Measurements from ENCODE around the gene SETD1A.

Gene SETD1A

DNA sequence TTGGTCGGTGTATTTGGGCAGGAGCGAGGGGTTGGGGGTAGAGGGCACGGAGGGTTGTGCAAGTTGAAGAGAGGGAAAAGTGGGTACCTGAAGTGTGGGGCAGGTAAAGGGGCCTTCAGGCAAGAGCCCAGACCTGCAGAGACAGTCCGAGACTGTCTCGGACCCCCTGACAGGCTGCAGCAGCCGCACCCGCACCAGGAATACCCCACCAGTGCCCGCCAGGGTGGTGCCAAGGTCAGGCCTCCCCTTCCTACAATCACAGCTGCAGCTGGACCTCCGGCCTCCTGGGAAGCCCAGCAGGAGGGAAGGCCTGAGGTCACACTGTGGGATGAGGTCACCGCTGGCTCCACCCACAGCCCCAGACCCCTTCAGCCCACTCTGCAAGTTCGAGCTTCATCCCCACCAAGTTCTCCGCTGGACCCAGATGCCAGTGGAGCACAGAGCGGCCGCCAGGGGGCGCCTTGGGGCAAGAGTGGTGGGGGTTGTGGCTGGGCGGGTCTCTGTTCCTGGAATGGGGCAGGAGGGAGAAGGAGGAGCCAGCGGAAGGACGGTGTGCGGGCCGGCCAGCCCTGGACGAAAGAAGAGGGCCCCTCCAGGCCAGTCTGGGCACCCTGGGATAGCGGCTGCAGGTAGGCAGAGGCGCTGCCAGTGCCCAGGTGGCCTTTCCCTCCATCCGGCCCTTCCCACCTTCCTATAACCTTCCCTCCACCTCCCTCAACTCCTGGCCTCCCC is 27.3 kb downstream of the SETD1A start, which contains the start of gene HSD3B7:
Gene HSD3B7, plus strand, starts transcription at position 539 of the 732 bp plus-strand sequence. CDS start 452 bp downstream, outside the sequence.
- Mint-ChIP-seq H3K4me3 (no peak within 1 kb of the TSS), H3K27ac (no peak within 1 kb of the TSS), H3K27me3 (no peaks in the 10 kb centered on the region), H3K9me3 (no peaks in the 10 kb centered on the region), H3K4me1 (ENCODE audit: low read depth in 2 of 2) (peaks cover 2 to 5% of the 10 kb centered on the region in 2 donors), H3K36me3 (ENCODE audit: insufficient read depth) (peaks cover 14% of the 10 kb centered on the region)
- DNase-seq (peak; percentile 77 to 82 (median 78)), ATAC-seq (replicated peaks) (peak; percentile 81)

DNA sequence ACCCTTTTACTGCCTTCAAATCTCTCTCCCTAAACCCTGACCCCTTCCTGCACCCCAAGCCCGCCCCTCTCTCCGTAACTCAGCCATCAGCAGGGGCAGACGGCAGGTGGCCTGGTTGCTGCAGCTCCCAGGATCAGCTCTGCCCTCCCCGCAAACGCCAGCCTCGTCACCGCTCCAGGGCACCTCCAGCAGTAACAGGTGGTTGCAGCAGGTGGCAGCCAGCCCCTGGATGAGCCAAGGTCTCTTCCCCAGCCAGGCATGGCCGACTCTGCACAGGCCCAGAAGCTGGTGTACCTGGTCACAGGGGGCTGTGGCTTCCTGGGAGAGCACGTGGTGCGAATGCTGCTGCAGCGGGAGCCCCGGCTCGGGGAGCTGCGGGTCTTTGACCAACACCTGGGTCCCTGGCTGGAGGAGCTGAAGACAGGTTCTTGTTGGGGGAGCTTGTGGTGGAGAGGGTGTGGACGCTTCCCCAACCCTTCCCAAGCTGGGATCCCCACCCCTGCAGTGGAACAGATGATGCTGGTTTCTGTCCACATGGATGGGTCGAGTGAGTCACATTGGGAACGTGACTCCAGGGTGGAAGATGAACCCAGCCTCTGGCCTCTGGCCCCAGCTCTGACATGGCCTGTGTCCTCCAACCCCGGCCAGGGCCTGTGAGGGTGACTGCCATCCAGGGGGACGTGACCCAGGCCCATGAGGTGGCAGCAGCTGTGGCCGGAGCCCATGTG is 28.0 kb downstream of the SETD1A start:
- H3K4me1 Mint-ChIP-seq (ENCODE audit: low read depth in 2 of 2), result peaks cover 2 to 5% of the 10 kb centered on the region in 2 donors
- H3K9me3 Mint-ChIP-seq, result no peaks in the 10 kb centered on the region
- no peak for ATAC-seq (replicated peaks)
- no peaks in the 10 kb centered on the region for H3K27me3 Mint-ChIP-seq
- peaks cover 9% of the 10 kb centered on the region for H3K36me3 Mint-ChIP-seq (ENCODE audit: insufficient read depth)
- no peak for DNase-seq
- H3K4me3 Mint-ChIP-seq, result no peak overlapping the region
- no peak overlapping the region for H3K27ac Mint-ChIP-seq

DNA sequence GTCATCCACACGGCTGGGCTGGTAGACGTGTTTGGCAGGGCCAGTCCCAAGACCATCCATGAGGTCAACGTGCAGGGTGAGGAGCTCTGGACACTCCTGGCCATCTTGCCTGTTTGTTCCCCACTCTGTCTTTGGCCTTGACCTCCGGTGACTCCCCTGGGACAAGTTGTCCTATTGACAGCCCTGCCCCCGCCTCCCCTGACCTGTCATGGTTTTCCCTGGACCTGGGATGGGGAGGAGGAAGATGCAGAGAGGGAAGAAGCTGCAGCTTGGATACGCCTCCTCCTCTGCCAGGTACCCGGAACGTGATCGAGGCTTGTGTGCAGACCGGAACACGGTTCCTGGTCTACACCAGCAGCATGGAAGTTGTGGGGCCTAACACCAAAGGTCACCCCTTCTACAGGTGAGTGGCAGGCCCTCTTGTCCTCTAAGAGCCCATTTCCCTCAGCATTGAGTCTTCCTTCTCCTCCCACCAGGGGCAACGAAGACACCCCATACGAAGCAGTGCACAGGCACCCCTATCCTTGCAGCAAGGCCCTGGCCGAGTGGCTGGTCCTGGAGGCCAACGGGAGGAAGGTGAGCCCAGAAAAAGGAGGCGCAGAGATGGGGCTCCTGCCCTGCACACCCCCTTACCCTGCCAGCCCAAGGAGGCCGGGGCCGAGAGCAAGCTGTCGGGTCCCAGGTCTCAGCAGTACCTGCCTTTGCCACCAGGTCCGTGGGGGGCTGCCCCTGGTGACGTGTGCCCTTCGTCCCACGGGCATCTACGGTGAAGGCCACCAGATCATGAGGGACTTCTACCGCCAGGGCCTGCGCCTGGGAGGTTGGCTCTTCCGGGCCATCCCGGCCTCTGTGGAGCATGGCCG is 28.8 kb downstream of the SETD1A start:
- H3K9me3 Mint-ChIP-seq, result no peaks in the 10 kb centered on the region
- no peak overlapping the region for H3K27ac Mint-ChIP-seq

DNA sequence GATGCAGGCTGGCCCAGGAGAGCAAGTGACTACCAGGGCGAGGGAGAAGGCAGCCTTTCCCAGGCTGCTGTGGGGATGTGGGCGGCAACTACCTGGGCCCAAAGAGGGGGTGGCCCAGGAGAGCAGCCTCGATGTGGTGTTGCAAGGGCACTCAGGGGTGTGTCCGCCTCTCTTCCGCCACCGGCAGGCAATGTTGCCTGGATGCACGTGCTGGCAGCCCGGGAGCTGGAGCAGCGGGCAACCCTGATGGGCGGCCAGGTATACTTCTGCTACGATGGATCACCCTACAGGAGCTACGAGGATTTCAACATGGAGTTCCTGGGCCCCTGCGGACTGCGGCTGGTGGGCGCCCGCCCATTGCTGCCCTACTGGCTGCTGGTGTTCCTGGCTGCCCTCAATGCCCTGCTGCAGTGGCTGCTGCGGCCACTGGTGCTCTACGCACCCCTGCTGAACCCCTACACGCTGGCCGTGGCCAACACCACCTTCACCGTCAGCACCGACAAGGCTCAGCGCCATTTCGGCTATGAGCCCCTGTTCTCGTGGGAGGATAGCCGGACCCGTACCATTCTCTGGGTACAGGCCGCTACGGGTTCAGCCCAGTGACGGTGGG is 30.1 kb downstream of the SETD1A start:
- no peak overlapping the region for H3K27ac Mint-ChIP-seq
- H3K9me3 Mint-ChIP-seq, result no peaks in the 10 kb centered on the region
- H3K4me1 Mint-ChIP-seq (ENCODE audit: low read depth in 2 of 2), result peaks cover 2 to 5% of the 10 kb centered on the region in 2 donors
- DNase-seq, result no peak
- H3K4me3 Mint-ChIP-seq, result no peak overlapping the region
- no peak for ATAC-seq (replicated peaks)
- no peaks in the 10 kb centered on the region for H3K27me3 Mint-ChIP-seq
- H3K36me3 Mint-ChIP-seq (ENCODE audit: insufficient read depth), result peaks cover 10% of the 10 kb centered on the region

More for the DNA sequence above, 28.8 kb downstream of the SETD1A start:
- no peak for ATAC-seq (replicated peaks)
- Mint-ChIP-seq H3K27me3 (no peaks in the 10 kb centered on the region), H3K4me1 (ENCODE audit: low read depth in 2 of 2) (peaks cover 2 to 5% of the 10 kb centered on the region in 2 donors), H3K4me3 (no peak overlapping the region), H3K36me3 (ENCODE audit: insufficient read depth) (peaks cover 14% of the 10 kb centered on the region)
- DNase-seq, result no peak

DNA sequence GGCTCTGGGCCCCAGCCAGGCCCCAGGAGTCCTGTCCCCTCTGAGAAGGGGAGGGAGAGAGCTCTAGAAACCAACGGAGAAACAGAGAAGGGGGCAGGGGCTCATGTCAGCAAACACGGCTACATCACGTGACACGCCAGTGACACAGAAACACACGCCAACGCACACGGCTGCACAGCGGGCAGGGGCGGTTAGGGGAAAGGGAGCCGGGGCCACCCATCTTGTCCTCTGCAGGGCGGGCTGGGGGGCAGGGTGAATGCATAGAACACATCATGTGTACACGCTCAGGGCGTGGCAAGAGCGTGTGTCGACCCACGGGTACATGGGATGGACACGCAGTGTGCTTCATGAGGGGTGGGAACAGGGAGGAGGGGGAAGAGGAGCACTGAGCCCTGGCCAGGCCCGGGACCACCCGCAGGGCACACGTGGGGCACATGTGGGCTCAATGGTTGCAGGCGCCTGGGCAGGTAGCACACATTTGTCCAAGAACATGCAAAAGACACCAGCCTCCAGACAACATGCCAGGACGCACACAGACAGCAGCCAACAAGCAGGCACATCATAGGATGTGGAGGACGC is 32.0 kb downstream of the SETD1A start:
- Mint-ChIP-seq H3K36me3 (ENCODE audit: insufficient read depth) (peaks cover 5% of the 10 kb centered on the region), H3K4me1 (ENCODE audit: low read depth in 2 of 2) (peaks cover 0 to 2% of the 10 kb centered on the region in 2 donors), H3K9me3 (no peaks in the 10 kb centered on the region), H3K27me3 (no peaks in the 10 kb centered on the region), H3K4me3 (no peak overlapping the region), H3K27ac (no peak overlapping the region)
- no peak for ATAC-seq (replicated peaks)
- DNase-seq, result no peak

DNA sequence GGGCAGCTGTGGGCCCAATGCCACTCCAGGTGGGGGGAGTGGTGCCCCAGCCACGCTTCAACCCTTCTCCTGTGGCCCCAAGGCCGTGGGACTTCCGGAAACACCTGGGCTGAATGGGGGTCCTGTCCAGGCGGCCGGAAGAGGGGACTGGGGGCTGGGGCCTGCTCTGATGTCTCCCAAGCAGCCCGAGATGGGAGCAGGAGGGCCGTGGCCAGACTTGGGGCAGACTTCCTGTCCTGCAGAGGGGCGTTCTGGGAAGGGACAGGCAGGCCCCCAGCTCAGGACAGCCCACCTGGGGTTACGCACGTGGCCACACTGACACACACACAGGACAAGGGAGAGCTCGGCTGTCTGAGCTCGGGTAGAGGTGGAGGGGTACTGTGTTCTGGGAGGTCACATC is 32.6 kb downstream of the SETD1A start:
- peaks cover 0 to 2% of the 10 kb centered on the region in 2 donors for H3K4me1 Mint-ChIP-seq (ENCODE audit: low read depth in 2 of 2)

DNA sequence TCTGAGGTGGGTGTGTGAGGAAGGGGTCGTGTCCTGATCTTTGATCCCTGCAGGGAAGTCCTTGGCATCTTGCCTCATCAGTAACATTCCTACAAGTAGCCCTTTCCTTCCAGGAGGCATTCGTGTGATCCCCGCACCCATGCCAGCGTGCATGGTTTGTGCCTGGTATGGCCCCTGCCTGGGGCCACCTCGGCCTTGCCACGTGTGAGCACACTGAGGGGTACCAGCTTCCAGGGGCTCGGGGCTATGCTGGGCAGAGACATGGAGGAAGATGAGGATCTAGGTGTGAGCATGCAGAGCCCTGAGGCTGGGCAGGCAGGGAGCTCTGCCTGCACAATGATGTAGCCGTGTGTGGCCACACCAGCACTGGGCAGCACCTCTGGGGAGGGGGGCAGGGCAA is 33.5 kb downstream of the SETD1A start:
- Mint-ChIP-seq H3K4me3 (no peak overlapping the region), H3K36me3 (ENCODE audit: insufficient read depth) (peaks cover 8% of the 10 kb centered on the region), H3K9me3 (no peaks in the 10 kb centered on the region), H3K27me3 (no peaks in the 10 kb centered on the region), H3K27ac (no peak overlapping the region), H3K4me1 (ENCODE audit: low read depth in 2 of 2) (no peaks in the 10 kb centered on the region)
- ATAC-seq (replicated peaks) (no peak), DNase-seq (no peak)

More for the DNA sequence above, 32.6 kb downstream of the SETD1A start:
- no peak for DNase-seq
- H3K4me3 Mint-ChIP-seq, result no peak overlapping the region
- H3K27ac Mint-ChIP-seq, result no peak overlapping the region
- no peak for ATAC-seq (replicated peaks)
- no peaks in the 10 kb centered on the region for H3K9me3 Mint-ChIP-seq
- no peaks in the 10 kb centered on the region for H3K27me3 Mint-ChIP-seq
- H3K36me3 Mint-ChIP-seq (ENCODE audit: insufficient read depth), result peaks cover 6% of the 10 kb centered on the region

DNA sequence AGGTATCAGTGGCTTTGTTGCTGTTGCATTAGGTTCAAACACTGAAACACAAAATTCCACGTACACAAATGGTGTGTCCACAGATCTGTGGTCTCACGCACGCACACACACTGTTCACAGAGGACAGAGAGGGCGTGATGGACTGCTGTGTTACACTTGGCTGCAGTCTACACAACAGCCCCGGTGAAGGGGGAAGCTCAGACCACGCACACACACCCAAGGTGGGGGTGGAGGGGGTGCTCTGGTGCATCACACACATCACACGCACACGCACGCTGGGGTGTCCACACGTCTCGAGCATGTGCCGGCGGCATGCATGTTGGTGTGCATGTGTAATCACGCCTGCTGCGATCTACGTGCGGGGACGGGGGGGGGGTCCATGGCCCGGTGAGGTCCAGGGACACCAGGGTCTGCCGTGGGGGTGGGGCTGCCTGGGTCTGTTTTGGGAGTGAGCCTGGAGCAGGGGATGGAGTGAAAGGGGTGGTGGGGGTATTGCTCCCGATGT is 34.8 kb downstream of the SETD1A start:
- no peak for ATAC-seq (replicated peaks)
- no peak for DNase-seq
- Mint-ChIP-seq H3K27ac (no peak overlapping the region), H3K27me3 (no peaks in the 10 kb centered on the region), H3K4me1 (ENCODE audit: low read depth in 2 of 2) (peaks cover 4 to 7% of the 10 kb centered on the region in 2 donors), H3K9me3 (no peaks in the 10 kb centered on the region), H3K4me3 (no peak overlapping the region), H3K36me3 (ENCODE audit: insufficient read depth) (peaks cover 8% of the 10 kb centered on the region)

DNA sequence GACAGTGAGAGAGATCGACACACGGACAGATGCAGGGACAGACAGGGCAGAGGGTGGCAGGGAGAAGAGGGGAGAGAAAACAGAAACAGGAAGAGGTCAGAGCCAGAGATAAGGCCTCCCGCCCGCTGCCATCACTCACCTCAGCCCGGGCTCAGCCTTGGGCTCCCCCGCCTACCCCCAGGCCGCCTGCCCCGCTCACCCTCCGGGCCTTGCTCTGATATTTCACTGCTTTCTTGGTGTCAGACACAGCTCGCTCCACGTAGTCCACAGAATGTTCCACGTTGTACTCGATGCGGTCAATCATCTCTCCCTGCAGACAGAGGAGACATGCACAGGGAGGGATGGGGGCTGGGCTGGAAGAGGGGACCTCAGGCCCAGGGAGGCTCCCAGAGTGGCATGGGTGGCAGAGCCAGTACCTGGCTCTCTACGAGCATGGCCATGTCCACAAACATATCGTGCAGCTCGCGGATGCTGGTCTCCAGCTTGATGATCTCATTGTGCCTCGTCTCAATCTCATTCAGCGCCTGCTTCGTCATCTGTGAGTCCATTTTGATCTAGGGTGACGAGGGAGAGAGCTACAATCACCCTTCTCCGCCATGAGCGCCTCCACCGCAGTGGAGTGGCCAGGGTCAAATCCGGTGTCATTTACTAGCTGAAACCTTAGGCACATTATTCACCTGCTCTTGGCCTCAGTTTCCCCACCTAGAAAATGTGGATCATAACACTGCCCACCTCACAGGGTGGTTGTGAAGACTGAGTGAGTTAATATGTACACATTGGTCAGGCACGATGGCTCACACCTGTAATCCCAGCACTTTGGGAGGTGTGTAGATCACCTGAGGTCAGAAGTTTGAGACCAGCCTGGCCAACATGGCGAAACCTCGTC is 35.6 kb downstream of the SETD1A start:
- no peak overlapping the region for H3K4me3 Mint-ChIP-seq
- peaks cover 8% of the 10 kb centered on the region for H3K36me3 Mint-ChIP-seq (ENCODE audit: insufficient read depth)
- H3K27ac Mint-ChIP-seq, result no peak overlapping the region
- DNase-seq, result no peak
- no peaks in the 10 kb centered on the region for H3K27me3 Mint-ChIP-seq
- no peaks in the 10 kb centered on the region for H3K9me3 Mint-ChIP-seq
- peaks cover 4 to 7% of the 10 kb centered on the region in 2 donors for H3K4me1 Mint-ChIP-seq (ENCODE audit: low read depth in 2 of 2)
- ATAC-seq (replicated peaks), result no peak

DNA sequence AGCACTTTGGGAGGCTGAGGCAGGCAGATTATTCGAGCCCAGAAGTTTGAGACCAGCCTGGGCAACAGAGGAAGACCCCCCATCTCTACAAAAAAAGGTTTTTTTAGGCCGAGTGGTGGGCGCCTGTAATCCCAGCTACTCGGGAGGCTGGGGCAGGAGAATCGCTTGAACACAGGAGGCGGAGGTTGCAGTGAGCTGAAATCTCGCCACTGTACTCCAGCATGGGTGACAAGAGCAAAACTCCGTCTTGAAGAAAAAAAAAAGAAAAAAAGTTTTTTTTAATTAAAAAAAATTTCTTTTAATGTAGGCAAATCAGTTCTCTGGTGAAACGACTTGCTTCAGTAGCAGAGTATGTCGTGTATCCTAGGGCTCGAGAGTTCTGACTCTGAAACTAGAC is 38.4 kb downstream of the SETD1A start:
- no peak for ATAC-seq (replicated peaks)
- H3K27me3 Mint-ChIP-seq, result no peaks in the 10 kb centered on the region
- peaks cover 8% of the 10 kb centered on the region for H3K36me3 Mint-ChIP-seq (ENCODE audit: insufficient read depth)
- H3K9me3 Mint-ChIP-seq, result no peaks in the 10 kb centered on the region
- no peak for DNase-seq
- peak overlapping the region; percentile 77 to 81 for H3K4me3 Mint-ChIP-seq
- H3K4me1 Mint-ChIP-seq (ENCODE audit: low read depth in 2 of 2), result peaks cover 4 to 7% of the 10 kb centered on the region in 2 donors
- no peak overlapping the region for H3K27ac Mint-ChIP-seq

DNA sequence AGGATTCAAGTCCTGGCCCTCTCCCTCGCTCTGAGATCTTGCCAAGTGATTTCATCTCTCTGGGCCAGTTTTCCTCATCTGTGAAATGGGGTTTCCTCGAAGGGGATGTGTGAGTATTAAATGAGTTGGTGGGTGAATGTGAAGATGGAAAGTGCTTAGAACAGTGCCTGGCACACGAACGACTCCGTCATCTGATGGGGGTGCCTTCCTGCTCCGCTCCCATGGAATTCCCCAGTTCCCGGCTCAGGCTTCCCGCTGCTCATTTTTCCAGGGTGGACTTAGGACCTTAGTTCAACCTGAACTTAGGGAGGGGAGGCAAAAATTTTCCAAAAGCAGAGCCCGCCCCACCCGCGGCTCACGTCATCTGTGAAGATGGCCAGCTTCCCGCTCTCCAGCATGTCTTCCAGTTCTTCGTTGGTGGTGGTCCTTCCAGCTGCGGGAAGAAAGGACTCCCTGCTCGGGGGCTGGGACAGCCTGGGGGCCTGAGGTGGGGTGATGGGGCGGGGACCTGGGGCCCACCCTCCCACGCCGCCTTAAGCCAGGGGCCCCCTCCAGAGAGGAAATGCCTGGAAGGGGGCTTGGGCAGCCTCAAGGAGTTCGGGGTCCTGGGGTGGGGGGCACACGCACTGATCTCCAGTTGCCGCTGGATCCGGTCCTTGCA is 38.9 kb downstream of the SETD1A start:
- Mint-ChIP-seq H3K4me1 (ENCODE audit: low read depth in 2 of 2) (peaks cover 4 to 7% of the 10 kb centered on the region in 2 donors), H3K27me3 (no peaks in the 10 kb centered on the region), H3K36me3 (ENCODE audit: insufficient read depth) (peaks cover 4% of the 10 kb centered on the region), H3K9me3 (no peaks in the 10 kb centered on the region), H3K4me3 (peak overlapping the region; percentile 77 to 81), H3K27ac (peak overlapping the region; percentile 15 to 75)
- DNase-seq, result no peak
- no peak for ATAC-seq (replicated peaks)
